WTC11 (cell line): Measurements from ENCODE around the gene TTC28. TPM values are rescaled to one million over a fixed set of nuclear protein-coding genes. Genes with fewer than 3 reads are reported as not detected.

ENCODE experiments used
- ATAC-seq: fragments of 200-7000 bp; cut with Tn5 transposase; 2 replicates; pipeline ENCODE4 v1.10.0; 2021; ENCODE audit warnings: mild to moderate bottlenecking, moderate library complexity
- CTCF ChIA-PET: fragments of 300-600 bp; sonication (Branson Sonifier 250); formaldehyde crosslinking; loops from one replicate; lab custom pipeline; 2021; ENCODE audit warnings: antibody characterized with exemption; lab: Charles Lee
- POLR2A ChIA-PET: fragments of 350-600 bp; sonication (Branson Sonifier 250); formaldehyde crosslinking; loops from one replicate; lab custom pipeline; 2021; ENCODE audit warnings: antibody characterized with exemption; lab: Charles Lee
- DNase-seq: peaks from one replicate; pipeline ENCODE4 v3.0.0; 2021; ENCODE audit warnings: low spot score
- H3K27ac Mint-ChIP-seq: 2 replicates; pipeline ENCODE4 v1.8.0; 2021; ENCODE audit warnings: mixed read lengths
- H3K27me3 Mint-ChIP-seq: 2 replicates; pipeline ENCODE4 v1.8.0; 2021; ENCODE audit warnings: low read depth, mild to moderate bottlenecking, moderate library complexity, mixed read lengths
- H3K36me3 Mint-ChIP-seq: 2 replicates; pipeline ENCODE4 v1.8.0; 2021; ENCODE audit warnings: mixed read lengths
- H3K4me1 Mint-ChIP-seq: 2 replicates; pipeline ENCODE4 v1.8.0; 2022; ENCODE audit warnings: mixed read lengths
- H3K4me3 Mint-ChIP-seq: 2 replicates; pipeline ENCODE4 v1.8.0; 2021; ENCODE audit warnings: mild to moderate bottlenecking, moderate library complexity, mixed read lengths
- H3K9me3 Mint-ChIP-seq: 2 replicates; pipeline ENCODE4 v1.8.0; 2021; ENCODE audit warnings: mixed read lengths
- ELF4 ChIP-seq: sonication (generic); formaldehyde crosslinking; IDR thresholded peaks from 2 replicates; pipeline ENCODE4 v1.8.1; 2022; ENCODE audit warnings: low read depth, mild to moderate bottlenecking, moderate library complexity, missing genetic modification reagents
- ETV6 ChIP-seq: sonication (generic); formaldehyde crosslinking; IDR thresholded peaks from 2 replicates; pipeline ENCODE4 v1.8.1; 2022; ENCODE audit warnings: mild to moderate bottlenecking, missing genetic modification reagents
- FOXP1 ChIP-seq: sonication (generic); formaldehyde crosslinking; IDR thresholded peaks from 2 replicates; pipeline ENCODE4 v1.8.0; 2022; ENCODE audit warnings: missing genetic modification reagents, mild to moderate bottlenecking, moderate library complexity, borderline replicate concordance
- JUN ChIP-seq: sonication (generic); formaldehyde crosslinking; IDR thresholded peaks from 2 replicates; pipeline ENCODE4 v1.8.0; 2023; ENCODE audit warnings: mild to moderate bottlenecking, missing genetic modification reagents
- MXD4 ChIP-seq: fragments of 250-450 bp; sonication (Bioruptor Pico); IDR thresholded peaks from 2 replicates; pipeline ENCODE4 v1.8.0; 2021; ENCODE audit warnings: mild to moderate bottlenecking, moderate library complexity, borderline replicate concordance
- NFATC4 ChIP-seq: fragments of 250-450 bp; sonication (Bioruptor Pico); IDR thresholded peaks from 2 replicates; pipeline ENCODE4 v1.9.0; 2021; ENCODE audit warnings: mild to moderate bottlenecking
- NFYB ChIP-seq: sonication (generic); formaldehyde crosslinking; conservative IDR thresholded peaks from 2 replicates; pipeline ENCODE4 v1.8.0; 2022; ENCODE audit warnings: low read depth, missing genetic modification reagents
- RELA ChIP-seq: sonication (generic); formaldehyde crosslinking; IDR thresholded peaks from 2 replicates; pipeline ENCODE4 v1.8.1; 2022; ENCODE audit warnings: missing genetic modification reagents, mild to moderate bottlenecking, borderline replicate concordance
- TEAD1 ChIP-seq: sonication (generic); formaldehyde crosslinking; IDR thresholded peaks from 2 replicates; pipeline ENCODE4 v1.8.0; 2022; ENCODE audit warnings: mild to moderate bottlenecking, missing genetic modification reagents
- ZBTB21 ChIP-seq: sonication (generic); formaldehyde crosslinking; IDR thresholded peaks from 2 replicates; pipeline ENCODE4 v1.8.1; 2023; ENCODE audit warnings: mild to moderate bottlenecking, missing genetic modification reagents, borderline replicate concordance
- ZNF121 ChIP-seq: sonication (generic); formaldehyde crosslinking; IDR thresholded peaks from 2 replicates; pipeline ENCODE4 v1.8.0; 2023; ENCODE audit warnings: missing genetic modification reagents
- ZNF219 ChIP-seq: sonication (generic); formaldehyde crosslinking; IDR thresholded peaks from 2 replicates; pipeline ENCODE4 v1.8.0; 2023; ENCODE audit warnings: missing genetic modification reagents, mild to moderate bottlenecking, borderline replicate concordance
- ZNF317 ChIP-seq: sonication (generic); formaldehyde crosslinking; IDR thresholded peaks from 2 replicates; pipeline ENCODE4 v1.8.1; 2023; ENCODE audit warnings: low read depth, mild to moderate bottlenecking, moderate library complexity, missing genetic modification reagents, borderline replicate concordance
- ZNF396 ChIP-seq: fragments of 250-450 bp; sonication (Bioruptor Pico); IDR thresholded peaks from 2 replicates; pipeline ENCODE4 v1.8.0; 2021; ENCODE audit warnings: mild to moderate bottlenecking, moderate library complexity, borderline replicate concordance
- ZNF671 ChIP-seq: fragments of 250-450 bp; sonication (Bioruptor Pico); IDR thresholded peaks from 2 replicates; pipeline ENCODE4 v1.8.0; 2021; ENCODE audit warnings: mild to moderate bottlenecking
- total RNA-seq: library from RNA; stranded (reverse); gene quantifications from 3 replicates; pipeline ENCODE4 v1.2.3, GENCODE V29; 2021
- TF ChIP-seq, protein P1 (sequence below): fragments of 250-450 bp; sonication (Bioruptor Pico); conservative IDR thresholded peaks from 2 replicates; pipeline ENCODE4 v1.9.0; 2021; ENCODE audit warnings: mild to moderate bottlenecking
- TF ChIP-seq, protein P2 (sequence below): sonication (generic); formaldehyde crosslinking; IDR thresholded peaks from 2 replicates; pipeline ENCODE4 v1.8.1; 2023; ENCODE audit warnings: mild to moderate bottlenecking, missing genetic modification reagents
- TF ChIP-seq, protein P3 (sequence below): sonication (generic); formaldehyde crosslinking; IDR thresholded peaks from 2 replicates; pipeline ENCODE4 v1.8.1; 2023; ENCODE audit warnings: mild to moderate bottlenecking, missing genetic modification reagents, borderline replicate concordance
- TF ChIP-seq, protein P4 (sequence below): sonication (generic); formaldehyde crosslinking; IDR thresholded peaks from 2 replicates; pipeline ENCODE4 v1.8.1; 2022; ENCODE audit warnings: mild to moderate bottlenecking, moderate library complexity, missing genetic modification reagents

TTC28 gene
- total RNA-seq, 1 experiment from 2014 or later: 13.0 TPM

DNA sequence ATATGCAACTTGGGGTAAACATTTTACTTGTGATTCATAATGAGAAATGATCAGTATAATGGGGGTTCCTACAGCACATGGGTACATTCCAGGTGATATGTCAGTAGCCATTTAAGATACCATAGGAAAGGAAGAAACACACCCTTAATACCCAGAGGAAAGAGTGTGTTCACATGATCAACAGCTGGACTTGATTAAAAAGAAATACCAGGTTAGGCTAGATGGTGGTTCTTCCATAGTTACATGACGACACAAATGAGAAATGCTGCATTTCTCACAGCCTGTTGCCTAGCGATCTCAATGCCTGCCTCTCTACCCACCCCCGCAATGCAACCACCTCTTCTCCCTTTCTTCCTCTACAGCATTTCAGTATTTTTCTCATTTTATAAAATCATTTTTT is 96.8 kb downstream of the TTC28 start (continued):
- TF ChIP-seq, protein P1, sequence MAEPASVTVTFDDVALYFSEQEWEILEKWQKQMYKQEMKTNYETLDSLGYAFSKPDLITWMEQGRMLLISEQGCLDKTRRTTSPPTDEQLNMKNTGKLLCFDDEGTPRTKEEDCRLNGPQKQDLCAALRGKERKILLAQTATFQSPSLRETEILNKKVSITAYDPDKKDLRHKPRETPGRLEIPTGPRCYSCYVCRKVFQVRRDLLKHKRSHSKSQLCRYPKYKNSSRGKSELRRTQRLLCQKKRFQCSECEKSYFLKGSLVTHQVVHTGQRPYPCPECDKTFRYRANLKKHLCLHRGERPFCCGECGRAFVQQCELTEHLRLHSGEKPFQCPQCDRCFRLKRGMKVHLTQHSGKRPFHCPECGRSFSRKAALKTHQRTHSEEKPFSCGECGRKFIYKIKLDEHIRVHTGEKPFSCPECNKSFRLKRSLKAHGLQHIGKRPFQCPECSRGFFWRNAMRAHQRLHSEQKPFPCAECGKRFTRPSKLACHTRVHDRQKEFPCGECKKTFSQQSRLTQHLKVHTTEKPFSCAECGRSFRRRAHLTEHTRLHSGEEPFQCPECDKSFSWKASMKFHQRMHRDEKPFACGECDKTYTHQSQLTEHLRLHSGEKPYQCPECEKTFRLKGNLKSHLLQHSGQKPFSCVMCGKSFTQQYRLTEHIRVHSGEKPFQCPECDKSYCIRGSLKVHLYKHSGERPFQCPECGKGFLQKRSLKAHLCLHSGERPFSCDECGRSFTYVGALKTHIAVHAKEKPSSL (CRISPR knock-in tag): no peak

DNA sequence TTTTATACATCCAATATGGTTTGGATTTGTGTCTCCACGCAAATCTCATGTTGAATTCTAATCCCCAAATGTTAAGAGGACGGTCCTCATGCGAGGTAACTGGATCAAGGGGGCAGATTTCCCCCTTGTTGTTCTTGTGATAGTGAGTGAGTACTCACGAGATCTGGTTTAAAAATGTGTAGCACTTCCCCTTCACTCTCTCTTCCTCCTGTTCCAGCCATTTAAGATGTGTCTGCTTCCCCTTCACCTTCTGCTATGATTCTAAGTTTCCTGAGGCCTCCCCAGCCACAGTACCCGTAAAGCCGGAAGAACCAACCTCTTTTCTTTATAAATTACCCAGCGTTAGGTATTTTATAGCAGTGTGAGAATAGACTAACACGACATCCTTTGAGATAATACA is 98.6 kb downstream of the TTC28 start:
- CTCF ChIA-PET: no interaction called here
- Mint-ChIP-seq H3K4me1 (peaks cover 13% of the 10 kb centered on the region; the same call in 1 of the 2 replicates), H3K27me3 (no peaks in the 10 kb centered on the region; the same call in 1 of the 2 replicates), H3K4me3 (no peak overlapping the region), H3K27ac (no peak overlapping the region), H3K9me3 (no peaks in the 10 kb centered on the region), H3K36me3 (no peaks in the 10 kb centered on the region)
- POLR2A ChIA-PET: interaction anchor here (0.7 kb wide), 1 partner anchor 269 kb away, joined by 3 read pairs; no protein-coding TSS in a partner anchor
- no peak for DNase-seq
- ATAC-seq: no peak
- TF ChIP-seq TEAD1 (CRISPR knock-in tag): no peak
- no peak for TF ChIP-seq ZNF671 (CRISPR knock-in tag)
- no peak for TF ChIP-seq NFYB
- no peak for TF ChIP-seq MXD4 (CRISPR knock-in tag)
- TF ChIP-seq ETV6 (CRISPR knock-in tag): no peak
- TF ChIP-seq ZNF396: no peak

DNA sequence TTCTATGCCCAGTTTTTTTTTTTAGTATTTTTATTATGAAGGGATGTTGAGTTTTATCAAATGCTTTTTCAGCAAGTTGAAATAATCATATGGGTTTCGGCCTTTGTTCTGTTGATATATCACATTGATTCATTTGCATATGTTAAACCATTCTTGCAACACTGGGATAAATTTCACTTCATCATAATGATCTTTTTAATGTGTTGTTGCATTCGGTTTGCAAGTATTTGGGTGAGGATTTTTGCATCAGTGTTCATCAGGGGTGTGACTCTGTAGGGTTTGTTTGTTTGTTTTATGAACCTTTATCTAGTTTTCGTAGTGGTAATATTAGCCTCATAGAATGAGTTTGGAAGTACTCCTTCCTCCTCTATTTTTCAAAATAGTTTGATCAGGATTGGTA is 103.5 kb downstream of the TTC28 start:
- no peak overlapping the region for H3K27ac Mint-ChIP-seq
- H3K36me3 Mint-ChIP-seq: no peaks in the 10 kb centered on the region
- ATAC-seq (no peak), DNase-seq (no peak)
- no peak overlapping the region for H3K4me3 Mint-ChIP-seq
- no peak for TF ChIP-seq ZNF219 (CRISPR knock-in tag)
- TF ChIP-seq ZBTB21 (CRISPR knock-in tag): no peak
- TF ChIP-seq, protein P2, sequence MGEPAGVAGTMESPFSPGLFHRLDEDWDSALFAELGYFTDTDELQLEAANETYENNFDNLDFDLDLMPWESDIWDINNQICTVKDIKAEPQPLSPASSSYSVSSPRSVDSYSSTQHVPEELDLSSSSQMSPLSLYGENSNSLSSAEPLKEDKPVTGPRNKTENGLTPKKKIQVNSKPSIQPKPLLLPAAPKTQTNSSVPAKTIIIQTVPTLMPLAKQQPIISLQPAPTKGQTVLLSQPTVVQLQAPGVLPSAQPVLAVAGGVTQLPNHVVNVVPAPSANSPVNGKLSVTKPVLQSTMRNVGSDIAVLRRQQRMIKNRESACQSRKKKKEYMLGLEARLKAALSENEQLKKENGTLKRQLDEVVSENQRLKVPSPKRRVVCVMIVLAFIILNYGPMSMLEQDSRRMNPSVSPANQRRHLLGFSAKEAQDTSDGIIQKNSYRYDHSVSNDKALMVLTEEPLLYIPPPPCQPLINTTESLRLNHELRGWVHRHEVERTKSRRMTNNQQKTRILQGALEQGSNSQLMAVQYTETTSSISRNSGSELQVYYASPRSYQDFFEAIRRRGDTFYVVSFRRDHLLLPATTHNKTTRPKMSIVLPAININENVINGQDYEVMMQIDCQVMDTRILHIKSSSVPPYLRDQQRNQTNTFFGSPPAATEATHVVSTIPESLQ (CRISPR knock-in tag): no peak
- TF ChIP-seq, protein P3, sequence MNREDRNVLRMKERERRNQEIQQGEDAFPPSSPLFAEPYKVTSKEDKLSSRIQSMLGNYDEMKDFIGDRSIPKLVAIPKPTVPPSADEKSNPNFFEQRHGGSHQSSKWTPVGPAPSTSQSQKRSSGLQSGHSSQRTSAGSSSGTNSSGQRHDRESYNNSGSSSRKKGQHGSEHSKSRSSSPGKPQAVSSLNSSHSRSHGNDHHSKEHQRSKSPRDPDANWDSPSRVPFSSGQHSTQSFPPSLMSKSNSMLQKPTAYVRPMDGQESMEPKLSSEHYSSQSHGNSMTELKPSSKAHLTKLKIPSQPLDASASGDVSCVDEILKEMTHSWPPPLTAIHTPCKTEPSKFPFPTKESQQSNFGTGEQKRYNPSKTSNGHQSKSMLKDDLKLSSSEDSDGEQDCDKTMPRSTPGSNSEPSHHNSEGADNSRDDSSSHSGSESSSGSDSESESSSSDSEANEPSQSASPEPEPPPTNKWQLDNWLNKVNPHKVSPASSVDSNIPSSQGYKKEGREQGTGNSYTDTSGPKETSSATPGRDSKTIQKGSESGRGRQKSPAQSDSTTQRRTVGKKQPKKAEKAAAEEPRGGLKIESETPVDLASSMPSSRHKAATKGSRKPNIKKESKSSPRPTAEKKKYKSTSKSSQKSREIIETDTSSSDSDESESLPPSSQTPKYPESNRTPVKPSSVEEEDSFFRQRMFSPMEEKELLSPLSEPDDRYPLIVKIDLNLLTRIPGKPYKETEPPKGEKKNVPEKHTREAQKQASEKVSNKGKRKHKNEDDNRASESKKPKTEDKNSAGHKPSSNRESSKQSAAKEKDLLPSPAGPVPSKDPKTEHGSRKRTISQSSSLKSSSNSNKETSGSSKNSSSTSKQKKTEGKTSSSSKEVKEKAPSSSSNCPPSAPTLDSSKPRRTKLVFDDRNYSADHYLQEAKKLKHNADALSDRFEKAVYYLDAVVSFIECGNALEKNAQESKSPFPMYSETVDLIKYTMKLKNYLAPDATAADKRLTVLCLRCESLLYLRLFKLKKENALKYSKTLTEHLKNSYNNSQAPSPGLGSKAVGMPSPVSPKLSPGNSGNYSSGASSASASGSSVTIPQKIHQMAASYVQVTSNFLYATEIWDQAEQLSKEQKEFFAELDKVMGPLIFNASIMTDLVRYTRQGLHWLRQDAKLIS (CRISPR knock-in tag): no peak
- no peak for TF ChIP-seq ZNF317 (CRISPR knock-in tag)
- TF ChIP-seq ETV6 (CRISPR knock-in tag): no peak
- no peak for TF ChIP-seq NFATC4
- TF ChIP-seq ELF4 (CRISPR knock-in tag): no peak
- TF ChIP-seq RELA (CRISPR knock-in tag): no peak
- no peak for TF ChIP-seq ZNF121 (CRISPR knock-in tag)
- TF ChIP-seq FOXP1 (CRISPR knock-in tag): no peak
- no peak for TF ChIP-seq JUN (CRISPR knock-in tag)
- TF ChIP-seq, protein P4, sequence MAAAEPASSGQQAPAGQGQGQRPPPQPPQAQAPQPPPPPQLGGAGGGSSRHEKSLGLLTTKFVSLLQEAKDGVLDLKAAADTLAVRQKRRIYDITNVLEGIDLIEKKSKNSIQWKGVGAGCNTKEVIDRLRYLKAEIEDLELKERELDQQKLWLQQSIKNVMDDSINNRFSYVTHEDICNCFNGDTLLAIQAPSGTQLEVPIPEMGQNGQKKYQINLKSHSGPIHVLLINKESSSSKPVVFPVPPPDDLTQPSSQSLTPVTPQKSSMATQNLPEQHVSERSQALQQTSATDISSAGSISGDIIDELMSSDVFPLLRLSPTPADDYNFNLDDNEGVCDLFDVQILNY (CRISPR knock-in tag): no peak
- H3K27me3 Mint-ChIP-seq: no peaks in the 10 kb centered on the region
- H3K4me1 Mint-ChIP-seq: no peaks in the 10 kb centered on the region
- ChIA-PET POLR2A (no interaction called here), CTCF (no interaction called here)
- no peaks in the 10 kb centered on the region for H3K9me3 Mint-ChIP-seq
